VCaP (cell line): ENCODE results near the gene TMEM135.

Experiments
- H3K27ac ChIP-seq: fragments of 450-650 bp; 2 replicates; pipeline ENCODE4 v1.5.1; 2017
- TF ChIP-seq, protein P1 (sequence below): fragments of 450-650 bp; conservative IDR thresholded peaks from 2 replicates; pipeline ENCODE4 v1.5.1; 2017; ENCODE audit warnings: mild to moderate bottlenecking, moderate library complexity

The TMEM135 gene

GRCh38 chr11:87307101-87307500 is 269.4 kb downstream of the TMEM135 start:
- TF ChIP-seq, protein P1, sequence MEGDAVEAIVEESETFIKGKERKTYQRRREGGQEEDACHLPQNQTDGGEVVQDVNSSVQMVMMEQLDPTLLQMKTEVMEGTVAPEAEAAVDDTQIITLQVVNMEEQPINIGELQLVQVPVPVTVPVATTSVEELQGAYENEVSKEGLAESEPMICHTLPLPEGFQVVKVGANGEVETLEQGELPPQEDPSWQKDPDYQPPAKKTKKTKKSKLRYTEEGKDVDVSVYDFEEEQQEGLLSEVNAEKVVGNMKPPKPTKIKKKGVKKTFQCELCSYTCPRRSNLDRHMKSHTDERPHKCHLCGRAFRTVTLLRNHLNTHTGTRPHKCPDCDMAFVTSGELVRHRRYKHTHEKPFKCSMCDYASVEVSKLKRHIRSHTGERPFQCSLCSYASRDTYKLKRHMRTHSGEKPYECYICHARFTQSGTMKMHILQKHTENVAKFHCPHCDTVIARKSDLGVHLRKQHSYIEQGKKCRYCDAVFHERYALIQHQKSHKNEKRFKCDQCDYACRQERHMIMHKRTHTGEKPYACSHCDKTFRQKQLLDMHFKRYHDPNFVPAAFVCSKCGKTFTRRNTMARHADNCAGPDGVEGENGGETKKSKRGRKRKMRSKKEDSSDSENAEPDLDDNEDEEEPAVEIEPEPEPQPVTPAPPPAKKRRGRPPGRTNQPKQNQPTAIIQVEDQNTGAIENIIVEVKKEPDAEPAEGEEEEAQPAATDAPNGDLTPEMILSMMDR = no peak
- no peak overlapping the region for H3K27ac ChIP-seq

- TF ChIP-seq, protein P1 = no peak
- H3K27ac ChIP-seq = no peak overlapping the region
Measured at GRCh38 chr11:87315229-87315628, 277.5 kb downstream of the TMEM135 start.

DNA sequence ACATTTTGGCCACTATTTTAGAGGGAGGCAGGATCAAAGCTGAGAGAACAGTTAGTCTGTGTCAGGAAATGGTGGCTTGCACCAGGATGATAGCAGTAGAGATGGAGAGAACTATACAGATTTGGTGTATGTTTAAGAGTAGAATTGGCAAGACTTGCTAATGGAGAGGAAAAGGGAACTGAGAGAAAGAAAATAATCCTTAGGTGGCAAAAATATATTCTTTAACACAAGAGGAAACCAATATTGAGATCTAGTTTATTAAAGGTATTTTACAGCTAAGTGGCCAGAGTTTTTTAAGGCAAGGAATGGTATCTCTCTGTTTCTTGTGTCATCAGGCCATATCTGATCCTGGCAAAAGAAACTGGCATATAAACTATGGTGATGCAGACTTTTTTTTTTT is 278.8 kb downstream of the TMEM135 start:
- TF ChIP-seq, protein P1 = no peak
- H3K27ac ChIP-seq = no peak overlapping the region

DNA sequence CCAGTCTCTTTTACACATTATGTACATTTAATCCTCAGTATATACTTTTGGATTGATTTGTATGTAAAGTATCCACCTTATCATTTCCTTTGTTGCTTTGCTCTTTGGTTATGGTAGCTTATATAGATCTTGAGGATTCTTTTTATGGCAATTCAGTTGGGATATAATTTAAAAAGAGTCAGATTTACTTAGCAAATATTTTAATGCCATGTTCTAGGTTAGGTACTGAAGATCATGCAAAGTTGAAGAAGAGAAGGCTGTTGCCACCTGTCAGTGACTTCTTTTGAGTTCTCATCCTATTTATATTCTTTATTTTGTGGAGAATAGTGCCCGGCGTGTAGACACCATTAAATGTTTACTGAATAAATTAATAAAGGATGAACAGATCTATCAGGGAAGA is 279.7 kb downstream of the TMEM135 start:
- TF ChIP-seq, protein P1 = no peak

GRCh38 chr11:87320123-87320522 is 282.4 kb downstream of the TMEM135 start:
- TF ChIP-seq, protein P1 = no peak
- no peak overlapping the region for H3K27ac ChIP-seq

More for the DNA sequence above, 279.7 kb downstream of the TMEM135 start:
- H3K27ac ChIP-seq = no peak overlapping the region

DNA sequence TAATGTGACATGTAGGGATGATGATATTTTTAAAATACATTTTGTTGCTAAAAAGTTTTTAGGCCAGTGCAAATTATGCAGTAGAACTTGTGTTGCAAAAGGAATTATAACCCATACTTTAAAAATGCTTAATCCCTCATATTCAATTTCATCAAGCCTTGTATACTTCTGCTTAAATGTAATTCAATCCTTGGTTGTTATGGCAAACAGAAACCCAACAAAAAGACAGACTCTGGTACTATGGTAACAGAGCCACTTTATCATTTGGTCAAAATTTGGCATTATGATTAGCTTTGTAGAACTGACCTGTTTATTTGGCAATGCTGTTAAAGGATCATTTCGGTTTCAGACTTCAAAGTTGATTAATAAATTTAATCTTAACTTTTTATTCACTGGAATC is 284.8 kb downstream of the TMEM135 start:
- no peak overlapping the region for H3K27ac ChIP-seq
- TF ChIP-seq, protein P1 = no peak

DNA sequence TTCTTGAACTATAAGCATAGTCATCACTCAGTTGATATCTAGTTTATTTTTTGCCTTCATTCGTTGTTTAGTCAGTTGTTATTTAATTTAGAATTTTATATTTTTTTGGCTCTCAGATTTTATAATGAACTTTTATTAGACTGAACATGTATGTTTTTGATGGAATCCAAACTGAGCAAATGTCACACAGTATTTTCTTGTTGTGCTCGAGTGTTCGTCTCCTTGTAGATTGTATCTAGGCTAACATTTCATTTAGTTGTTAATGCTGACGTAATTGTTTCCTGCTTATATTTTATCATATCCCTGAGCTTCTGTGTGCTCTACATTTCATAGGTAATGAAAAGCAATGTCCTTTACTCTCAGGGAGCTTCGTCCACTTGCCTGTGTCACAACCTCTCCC is 286.2 kb downstream of the TMEM135 start:
- TF ChIP-seq, protein P1 = no peak

More for the DNA sequence above, 286.2 kb downstream of the TMEM135 start:
- no peak overlapping the region for H3K27ac ChIP-seq
